Astrocyte (in vitro differentiated cells and primary cell): ENCODE measurements around the gene CAMK1D. TPM values are rescaled to one million over a fixed set of nuclear protein-coding genes. Genes with fewer than 3 reads are reported as not detected.

Experiments used
- DNase-seq: peaks from one replicate; pipeline ENCODE4 v3.0.0-alpha.2; 2010; ENCODE audit warnings: low read depth
- FAIRE-seq: peaks from 2 replicates; lab custom pipeline; 2011; peaks lifted over from hg19 to GRCh38; lab: Jason Lieb, UNC
- H2AFZ ChIP-seq: 2 replicates; pipeline ENCODE4 v1.6.0; 2012; ENCODE audit warnings: low read depth, low read length, inconsistent platforms
- H3K27ac ChIP-seq: 2 replicates; pipeline ENCODE4 v1.5.1; 2011; ENCODE audit warnings: low read depth, low read length, inconsistent platforms
- H3K27me3 ChIP-seq: 2 replicates; pipeline ENCODE4 v1.6.0; 2011; ENCODE audit warnings: low read length, inconsistent platforms; ENCODE audit not compliant: insufficient read depth
- H3K36me3 ChIP-seq: 2 replicates; pipeline ENCODE4 v1.5.1; 2011; ENCODE audit warnings: low read length, inconsistent platforms; ENCODE audit not compliant: insufficient read depth
- H3K4me1 ChIP-seq: 2 replicates; pipeline ENCODE4 v1.5.1; 2011; ENCODE audit warnings: low read length, inconsistent platforms; ENCODE audit not compliant: insufficient read depth
- H3K4me2 ChIP-seq: 2 replicates; pipeline ENCODE4 v1.6.0; 2012; ENCODE audit warnings: low read length, inconsistent platforms
- H3K4me3 ChIP-seq: 2 replicates; pipeline ENCODE4 v1.5.1; 2011; ENCODE audit warnings: low read depth, mild to moderate bottlenecking, low read length, inconsistent platforms; ENCODE audit not compliant: insufficient read depth
- H3K79me2 ChIP-seq: 2 replicates; pipeline ENCODE4 v1.6.0; 2012; ENCODE audit warnings: mild to moderate bottlenecking, low read length, inconsistent platforms; ENCODE audit not compliant: insufficient read depth
- H3K9ac ChIP-seq: 2 replicates; pipeline ENCODE4 v1.6.0; 2012; ENCODE audit warnings: mild to moderate bottlenecking, low read length, inconsistent platforms
- H3K9me3 ChIP-seq: 2 replicates; pipeline ENCODE4 v1.5.1; 2012; ENCODE audit warnings: low read depth, mild to moderate bottlenecking, low read length, inconsistent platforms; ENCODE audit not compliant: insufficient read depth
- H4K20me1 ChIP-seq: 2 replicates; pipeline ENCODE4 v1.6.0; 2012; ENCODE audit warnings: low read length, inconsistent platforms; ENCODE audit not compliant: insufficient read depth
- H3K27ac Mint-ChIP-seq: one replicate; pipeline ENCODE4 v1.8.0; 2021; ENCODE audit warnings: mild to moderate bottlenecking, mixed read lengths; ENCODE audit not compliant: unreplicated experiment
- H3K27me3 Mint-ChIP-seq: one replicate; pipeline ENCODE4 v1.8.0; 2021; ENCODE audit warnings: low read depth, mixed read lengths; ENCODE audit not compliant: unreplicated experiment
- H3K36me3 Mint-ChIP-seq: one replicate; pipeline ENCODE4 v1.8.0; 2021; ENCODE audit warnings: low read depth, mixed read lengths; ENCODE audit not compliant: unreplicated experiment
- H3K4me1 Mint-ChIP-seq: one replicate; pipeline ENCODE4 v1.8.0; 2021; ENCODE audit warnings: low read depth, mixed read lengths; ENCODE audit not compliant: unreplicated experiment
- H3K4me3 Mint-ChIP-seq: one replicate; pipeline ENCODE4 v1.8.0; 2021; ENCODE audit warnings: mild to moderate bottlenecking, moderate library complexity, mixed read lengths; ENCODE audit not compliant: unreplicated experiment
- H3K9me3 Mint-ChIP-seq: one replicate; pipeline ENCODE4 v1.8.0; 2021; ENCODE audit warnings: mild to moderate bottlenecking, mixed read lengths; ENCODE audit not compliant: unreplicated experiment
- CTCF ChIP-seq: IDR thresholded peaks from 2 replicates; pipeline ENCODE4 v1.5.1; 2011; ENCODE audit warnings: low read depth, mild to moderate bottlenecking, inconsistent platforms, low read length, moderate library complexity; ENCODE audit not compliant: insufficient read depth
- EZH2 ChIP-seq: IDR thresholded peaks from 2 replicates; pipeline ENCODE4 v1.6.1; 2012; ENCODE audit warnings: mild to moderate bottlenecking, low read length, inconsistent platforms; ENCODE audit not compliant: insufficient read depth
- total RNA-seq: library from RNA; stranded (reverse); gene quantifications from 2 replicates; pipeline ENCODE4 v1.2.1, GENCODE V29; 2021

The CAMK1D gene
- total RNA-seq, 1 donor from 2014 or later = 23.6 TPM

GRCh38 chr10:12394241-12395033 lies 45.1 kb downstream of the CAMK1D start:
- H4K20me1 ChIP-seq = peaks cover under 1% of the 10 kb centered on the region
- H3K27ac ChIP-seq = peak overlapping the region; percentile 39
- peak overlapping the region; percentile 34 for H3K27ac Mint-ChIP-seq
- no peaks in the 10 kb centered on the region for H3K9me3 ChIP-seq
- no peak overlapping the region for H3K4me3 ChIP-seq
- H3K9ac ChIP-seq = peak overlapping the region; percentile 51
- H3K36me3 ChIP-seq = no peaks in the 10 kb centered on the region
- no peaks in the 10 kb centered on the region for H3K27me3 Mint-ChIP-seq
- no peaks in the 10 kb centered on the region for H3K9me3 Mint-ChIP-seq
- H3K27me3 ChIP-seq = no peaks in the 10 kb centered on the region
- peaks cover 40% of the 10 kb centered on the region for H3K79me2 ChIP-seq
- peak overlapping the region; percentile 29 for H3K4me2 ChIP-seq
- H3K36me3 Mint-ChIP-seq = peaks cover 10% of the 10 kb centered on the region
- H3K4me1 Mint-ChIP-seq = peaks cover 8% of the 10 kb centered on the region
- peaks cover 29% of the 10 kb centered on the region for H3K4me1 ChIP-seq
- no peak for FAIRE-seq
- TF ChIP-seq EZH2 (no peak), CTCF (no peak)
- peak; percentile 59 for DNase-seq
- H3K4me3 Mint-ChIP-seq = no peak overlapping the region
- H2AFZ ChIP-seq = no peak overlapping the region

- H3K4me1 Mint-ChIP-seq = peaks cover 9% of the 10 kb centered on the region
- peaks cover 8% of the 10 kb centered on the region for H3K36me3 Mint-ChIP-seq
- H3K9me3 ChIP-seq = no peaks in the 10 kb centered on the region
- DNase-seq (no peak), FAIRE-seq (no peak)
- H3K27me3 ChIP-seq = no peaks in the 10 kb centered on the region
- H3K27me3 Mint-ChIP-seq = no peaks in the 10 kb centered on the region
- no peak overlapping the region for H3K4me3 ChIP-seq
- H3K79me2 ChIP-seq = peaks cover 33% of the 10 kb centered on the region
- H4K20me1 ChIP-seq = no peaks in the 10 kb centered on the region
- no peak overlapping the region for H3K4me2 ChIP-seq
- no peaks in the 10 kb centered on the region for H3K9me3 Mint-ChIP-seq
- peaks cover 31% of the 10 kb centered on the region for H3K4me1 ChIP-seq
- H3K36me3 ChIP-seq = no peaks in the 10 kb centered on the region
- H2AFZ ChIP-seq = no peak overlapping the region
- no peak for TF ChIP-seq EZH2
- no peak for TF ChIP-seq CTCF
- no peak overlapping the region for H3K4me3 Mint-ChIP-seq
- no peak overlapping the region for H3K27ac Mint-ChIP-seq
- H3K9ac ChIP-seq = no peak overlapping the region
- H3K27ac ChIP-seq = no peak overlapping the region
These were observed 46.7 kb downstream of the CAMK1D start for GRCh38 chr10:12396093-12396492.

GRCh38 chr10:12396567-12396966 lies 47.2 kb downstream of the CAMK1D start:
- no peak for FAIRE-seq
- no peaks in the 10 kb centered on the region for H3K9me3 Mint-ChIP-seq
- no peak overlapping the region for H3K27ac Mint-ChIP-seq

More at GRCh38 chr10:12396567-12396966, 47.2 kb downstream of the CAMK1D start:
- Histone ChIP-seq H3K9me3 (no peaks in the 10 kb centered on the region), H3K4me3 (no peak overlapping the region), H3K4me2 (no peak overlapping the region), H3K4me1 (peaks cover 28% of the 10 kb centered on the region), H3K27me3 (no peaks in the 10 kb centered on the region), H2AFZ (no peak overlapping the region), H3K79me2 (peaks cover 37% of the 10 kb centered on the region), H3K36me3 (no peaks in the 10 kb centered on the region), H3K27ac (no peak overlapping the region), H3K9ac (no peak overlapping the region), H4K20me1 (no peaks in the 10 kb centered on the region)
- peaks cover 8% of the 10 kb centered on the region for H3K36me3 Mint-ChIP-seq
- no peak for DNase-seq
- no peak for TF ChIP-seq EZH2
- no peak for TF ChIP-seq CTCF
- peaks cover 8% of the 10 kb centered on the region for H3K4me1 Mint-ChIP-seq
- H3K4me3 Mint-ChIP-seq = peak overlapping the region; percentile 54
- H3K27me3 Mint-ChIP-seq = no peaks in the 10 kb centered on the region
